T-cell (primary cell): ENCODE results near the gene GRHL1. TPM values are rescaled to one million over a fixed set of nuclear protein-coding genes. Genes with fewer than 3 reads are reported as not detected.

Experiments
- ATAC-seq, 4 experiments: fragments of 200-7000 bp in 3 of 4; fragments of 150-1000 bp in 1 of 4; cut with Tn5 transposase; replicated peaks in 1 of 4; 1 replicate in 3 of 4; 2 replicates in 1 of 4; pipeline ENCODE4 v1.10.0; 2021; ENCODE audit warnings: moderate library complexity in 3 of 4, mild to moderate bottlenecking in 2 of 4, moderate number of reproducible peaks in 1 of 4
- CTCF ChIA-PET, 2 donors: fragments of 300-600 bp; sonication (Branson Sonifier 250); formaldehyde crosslinking; loops; one replicate each; lab custom pipeline; 2022; ENCODE audit warnings: antibody characterized with exemption in 2 of 2; lab: Charles Lee
- POLR2A ChIA-PET, 2 donors: fragments of 300-600 bp; sonication (Branson Sonifier 250); formaldehyde crosslinking; loops; one replicate each; lab custom pipeline; 2022; ENCODE audit warnings: antibody characterized with exemption in 2 of 2; lab: Charles Lee
- DNase-seq, 35 experiments: peaks; one replicate each; pipeline versions ENCODE4 v3.0.0 to v3.0.0-alpha.2; 2013 to 2023
- H3K27ac ChIP-seq: one replicate; pipeline ENCODE4 v1.5.1; 2013; ENCODE audit warnings: low read length
- H3K27me3 ChIP-seq, 2 experiments: replicated peaks in 1 of 2; 1 replicate in 1 of 2; 2 replicates in 1 of 2; pipeline versions ENCODE4 v1.6.1 to v1.7.0; 2013; ENCODE audit warnings: low read length in 1 of 2, mixed read lengths in 1 of 2; ENCODE audit not compliant: control insufficient read depth in 2 of 2, insufficient read depth in 2 of 2; ENCODE audit errors: extremely low read depth in 1 of 2
- H3K36me3 ChIP-seq, 2 donors: 1 replicate in 1 of 2; 2 replicates in 1 of 2; pipeline versions ENCODE4 v1.6.1 to v1.7.0; 2013; ENCODE audit warnings: low read length in 1 of 2; ENCODE audit not compliant: control insufficient read depth in 2 of 2, insufficient read depth in 1 of 2; ENCODE audit errors: extremely low read depth in 1 of 2
- H3K4me1 ChIP-seq, 2 experiments: 1 replicate in 1 of 2; 2 replicates in 1 of 2; pipeline versions ENCODE4 v1.6.1 to v1.7.0; 2013; ENCODE audit warnings: low read length in 2 of 2, mixed read lengths in 1 of 2; ENCODE audit not compliant: insufficient read depth in 2 of 2, control insufficient read depth in 1 of 2; ENCODE audit errors: extremely low read depth in 1 of 2
- H3K4me3 ChIP-seq, 2 donors: 1 replicate in 1 of 2; 2 replicates in 1 of 2; pipeline versions ENCODE4 v1.5.1 to v1.7.0; 2013; ENCODE audit warnings: mild to moderate bottlenecking in 2 of 2, low read length in 1 of 2, moderate library complexity in 1 of 2; ENCODE audit not compliant: control insufficient read depth in 1 of 2; ENCODE audit errors: extremely low read depth in 1 of 2
- H3K9me3 ChIP-seq: 2 replicates; pipeline ENCODE4 v1.7.0; 2013
- H3K27ac Mint-ChIP-seq, 2 donors: one replicate each; pipeline ENCODE4 v1.8.0; 2020 to 2021; ENCODE audit warnings: mild to moderate bottlenecking in 2 of 2, mixed read lengths in 2 of 2
- H3K27me3 Mint-ChIP-seq, 2 donors: one replicate each; pipeline ENCODE4 v1.8.0; 2021 to 2022; ENCODE audit warnings: mixed read lengths in 2 of 2
- H3K36me3 Mint-ChIP-seq: one replicate; pipeline ENCODE4 v1.8.0; 2021; ENCODE audit warnings: mixed read lengths
- H3K4me1 Mint-ChIP-seq, 3 donors: one replicate each; pipeline ENCODE4 v1.8.0; 2020 to 2022; ENCODE audit warnings: mixed read lengths in 3 of 3, mild to moderate bottlenecking in 1 of 3
- H3K4me3 Mint-ChIP-seq, 3 donors: one replicate each; pipeline ENCODE4 v1.8.0; 2020 to 2022; ENCODE audit warnings: mild to moderate bottlenecking in 3 of 3, mixed read lengths in 3 of 3, moderate library complexity in 3 of 3
- H3K9me3 Mint-ChIP-seq, 3 donors: one replicate each; pipeline ENCODE4 v1.8.0; 2020 to 2022; ENCODE audit warnings: mixed read lengths in 3 of 3
- WGBS: methylation state at CpG from one replicate; pipeline ENCODE4 v1.1.5; 2013; ENCODE audit warnings: missing lambda C conversion rate; ENCODE audit not compliant: insufficient coverage; 5-methylcytosine and 5-hydroxymethylcytosine counted together
- total RNA-seq, 35 experiments: library from RNA in 6 of 35; stranded (reverse) in 6 of 35; fragments of 120-200 nt in 1 of 35; gene quantifications; one replicate each; pipeline versions ENCODE4 v1.2.1 to v1.2.4 and lab custom pipeline; 2013 to 2026

Gene GRHL1
- total RNA-seq, 5 donors from 2014 or later (not counting 1 experiment from before 2014, with no cell fraction given) = 0.07 to 0.61 (median 0.43) TPM

GRCh38 chr2:9968553-9969497 lies 17.3 kb downstream of the GRHL1 start:
- ATAC-seq (no peak), DNase-seq (no peak)
- H3K27me3 Mint-ChIP-seq = no peaks in the 10 kb centered on the region
- H3K4me1 Mint-ChIP-seq = peaks cover 12 to 23% (median 17%) of the 10 kb centered on the region in 3 donors
- Histone ChIP-seq H3K27me3 (peaks cover 0 to 5% of the 10 kb centered on the region in 2 experiments), H3K9me3 (no peaks in the 10 kb centered on the region), H3K4me3 (no peak overlapping the region), H3K36me3 (no peaks in the 10 kb centered on the region), H3K27ac (no peak overlapping the region), H3K4me1 (peaks cover 0 to 2% of the 10 kb centered on the region in 2 experiments)
- H3K4me3 Mint-ChIP-seq = no peak overlapping the region
- no peaks in the 10 kb centered on the region for H3K9me3 Mint-ChIP-seq
- WGBS = 93% methylated on average over 5 of the region's 10 CpGs
- no peak overlapping the region for H3K27ac Mint-ChIP-seq
- POLR2A ChIA-PET = no interaction called here
- CTCF ChIA-PET = interaction anchor here in 1 of 2 donors (0.5 kb wide), 2 partner anchors 17 to 72 kb away, joined by 3 to 4 read pairs; no protein-coding TSS in a partner anchor
- no peaks in the 10 kb centered on the region for H3K36me3 Mint-ChIP-seq

GRCh38 chr2:9970200-9971044 lies 18.9 kb downstream of the GRHL1 start:
- Mint-ChIP-seq H3K27ac (no peak overlapping the region), H3K4me3 (no peak overlapping the region), H3K4me1 (peaks cover 4 to 13% (median 8%) of the 10 kb centered on the region in 3 donors), H3K9me3 (no peaks in the 10 kb centered on the region), H3K27me3 (no peaks in the 10 kb centered on the region), H3K36me3 (peaks cover 4% of the 10 kb centered on the region)
- H3K36me3 ChIP-seq = no peaks in the 10 kb centered on the region
- ChIA-PET CTCF (no interaction called here), POLR2A (no interaction called here)
- peaks cover 0 to 2% of the 10 kb centered on the region in 2 experiments for H3K4me1 ChIP-seq
- 94% methylated on average over 6 of the region's 12 CpGs for WGBS
- H3K27ac ChIP-seq = no peak overlapping the region
- no peak overlapping the region for H3K4me3 ChIP-seq
- no peak for DNase-seq
- no peaks in the 10 kb centered on the region for H3K9me3 ChIP-seq
- H3K27me3 ChIP-seq = peaks cover 0 to 5% of the 10 kb centered on the region in 2 experiments
- ATAC-seq = no peak

- H3K27me3 ChIP-seq = peaks cover 0 to 7% of the 10 kb centered on the region in 2 experiments
- ATAC-seq = no peak
- no peak overlapping the region for H3K27ac Mint-ChIP-seq
- WGBS = 75% methylated on average over 3 of the region's 9 CpGs
- peaks cover 0 to 2% of the 10 kb centered on the region in 2 donors for H3K27me3 Mint-ChIP-seq
- no peaks in the 10 kb centered on the region for H3K36me3 ChIP-seq
- no peak overlapping the region for H3K4me3 Mint-ChIP-seq
- H3K4me3 ChIP-seq = no peak overlapping the region
- H3K4me1 Mint-ChIP-seq = peaks cover 2 to 11% (median 6%) of the 10 kb centered on the region in 3 donors
- H3K9me3 ChIP-seq = no peaks in the 10 kb centered on the region
- H3K36me3 Mint-ChIP-seq = peaks cover 4% of the 10 kb centered on the region
- DNase-seq = no peak
- CTCF ChIA-PET = interaction anchor here (0.5 to 0.7 kb wide), 2 partner anchors 119 to 464 kb away, joined by 3 to 5 read pairs; no protein-coding TSS in a partner anchor
- no peaks in the 10 kb centered on the region for H3K9me3 Mint-ChIP-seq
- no peak overlapping the region for H3K27ac ChIP-seq
- H3K4me1 ChIP-seq = peaks cover 0 to 2% of the 10 kb centered on the region in 2 experiments
- POLR2A ChIA-PET = interaction anchor here in 1 of 2 donors (0.5 kb wide), 1 partner anchor 35 kb away, joined by 5 read pairs; no protein-coding TSS in a partner anchor
Measured at GRCh38 chr2:9971105-9971818, 19.8 kb downstream of the GRHL1 start.

- Histone ChIP-seq H3K4me3 (no peak overlapping the region), H3K27ac (no peak overlapping the region), H3K9me3 (no peaks in the 10 kb centered on the region), H3K27me3 (peaks cover 0 to 9% of the 10 kb centered on the region in 2 experiments), H3K36me3 (no peaks in the 10 kb centered on the region), H3K4me1 (no peaks in the 10 kb centered on the region)
- Mint-ChIP-seq H3K27me3 (peaks cover 0 to 5% of the 10 kb centered on the region in 2 donors), H3K36me3 (peaks cover 4% of the 10 kb centered on the region), H3K9me3 (no peaks in the 10 kb centered on the region), H3K4me1 (peaks cover 0 to 8% (median under 1%) of the 10 kb centered on the region in 3 donors), H3K4me3 (no peak overlapping the region), H3K27ac (no peak overlapping the region)
- ChIA-PET CTCF (interaction anchor here in 1 of 2 donors (0.7 kb wide), 2 partner anchors 15 to 463 kb away, joined by 3 to 5 read pairs; no protein-coding TSS in a partner anchor), POLR2A (interaction anchor here in 1 of 2 donors (0.6 kb wide), 1 partner anchor 14 kb away, joined by 5 read pairs; no protein-coding TSS in a partner anchor)
- ATAC-seq = no peak
- no peak for DNase-seq
- 100% methylated on average over 4 of the region's 6 CpGs for WGBS
Measured at GRCh38 chr2:9971890-9972289, 20.4 kb downstream of the GRHL1 start.

GRCh38 chr2:9972621-9973479 lies 21.4 kb downstream of the GRHL1 start:
- 89% methylated on average over 6 of the region's 13 CpGs for WGBS
- Histone ChIP-seq H3K36me3 (no peaks in the 10 kb centered on the region), H3K27me3 (peaks cover 0 to 12% of the 10 kb centered on the region in 2 experiments), H3K4me3 (no peak overlapping the region), H3K4me1 (no peaks in the 10 kb centered on the region), H3K27ac (no peak overlapping the region), H3K9me3 (no peaks in the 10 kb centered on the region)
- no peaks in the 10 kb centered on the region for H3K9me3 Mint-ChIP-seq
- no peak overlapping the region for H3K27ac Mint-ChIP-seq
- ATAC-seq = no peak
- no peak overlapping the region for H3K4me3 Mint-ChIP-seq
- H3K4me1 Mint-ChIP-seq = peaks cover 0 to 3% (median 0%) of the 10 kb centered on the region in 3 donors
- peaks cover 4% of the 10 kb centered on the region for H3K36me3 Mint-ChIP-seq
- ChIA-PET POLR2A (interaction anchor here in 1 of 2 donors (0.6 kb wide), 1 partner anchor 15 kb away, joined by 5 read pairs; no protein-coding TSS in a partner anchor), CTCF (interaction anchor here in 1 of 2 donors (0.7 kb wide), 1 partner anchor 14 kb away, joined by 3 read pairs; no protein-coding TSS in a partner anchor)
- DNase-seq = no peak
- H3K27me3 Mint-ChIP-seq = peaks cover 0 to 7% of the 10 kb centered on the region in 2 donors
